HG02884 (cell line): ENCODE data around the gene CD44.

Source experiments
- ATAC-seq: cut with Tn5 transposase; IDR thresholded peaks from one replicate; pipeline ENCODE4 v1.9.1; 2021; ENCODE audit warnings: mild to moderate bottlenecking, moderate library complexity; ENCODE audit not compliant: unreplicated experiment

CD44 gene

GRCh38 chr11:35111161-35112055, 27.6 kb upstream of the CD44 start:
- no peak for ATAC-seq

- no peak for ATAC-seq
Observed at GRCh38 chr11:35112056-35112845, 26.7 kb upstream of the CD44 start.

DNA sequence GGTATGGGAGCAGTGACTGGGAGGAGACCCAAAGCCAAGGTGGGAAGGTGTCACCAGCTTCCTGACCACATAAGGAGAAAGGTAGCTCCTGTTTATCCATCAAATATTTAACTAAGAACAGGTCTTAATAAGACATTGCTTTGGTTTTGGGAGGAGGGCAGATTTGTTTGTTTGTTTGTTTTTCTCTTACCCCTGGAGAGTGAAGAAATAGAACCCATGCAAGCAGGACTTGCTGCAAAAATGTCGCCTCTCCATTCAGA, 26.2 kb upstream of the CD44 start:
- ATAC-seq, result no peak

GRCh38 chr11:35114906-35115687, 23.9 kb upstream of the CD44 start:
- peak; percentile 48 for ATAC-seq

GRCh38 chr11:35115688-35116030, 23.3 kb upstream of the CD44 start:
- ATAC-seq, result no peak

GRCh38 chr11:35116245-35116644, 22.7 kb upstream of the CD44 start:
- ATAC-seq, result no peak

GRCh38 chr11:35116762-35117640, 22.0 kb upstream of the CD44 start:
- no peak for ATAC-seq

DNA sequence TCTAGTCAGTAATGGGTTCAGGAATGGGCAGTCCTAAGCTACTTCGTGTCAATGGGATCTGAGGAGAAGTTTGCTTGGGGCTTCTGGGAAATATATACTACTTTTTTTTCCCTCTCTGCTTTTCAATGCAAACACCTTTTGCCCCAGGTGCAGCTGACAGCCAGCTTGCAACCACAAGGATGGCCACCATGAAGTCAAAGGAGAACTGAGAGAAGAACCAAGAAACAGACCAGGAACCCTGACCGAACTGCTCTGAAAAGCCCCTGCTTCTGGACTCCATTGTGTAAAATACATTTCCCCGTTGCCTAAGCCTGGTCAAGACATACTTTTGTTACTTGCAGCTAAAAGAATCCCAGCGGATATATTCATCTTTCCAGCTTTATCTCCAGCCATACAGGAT, 20.1 kb upstream of the CD44 start:
- ATAC-seq, result peak; percentile 72

DNA sequence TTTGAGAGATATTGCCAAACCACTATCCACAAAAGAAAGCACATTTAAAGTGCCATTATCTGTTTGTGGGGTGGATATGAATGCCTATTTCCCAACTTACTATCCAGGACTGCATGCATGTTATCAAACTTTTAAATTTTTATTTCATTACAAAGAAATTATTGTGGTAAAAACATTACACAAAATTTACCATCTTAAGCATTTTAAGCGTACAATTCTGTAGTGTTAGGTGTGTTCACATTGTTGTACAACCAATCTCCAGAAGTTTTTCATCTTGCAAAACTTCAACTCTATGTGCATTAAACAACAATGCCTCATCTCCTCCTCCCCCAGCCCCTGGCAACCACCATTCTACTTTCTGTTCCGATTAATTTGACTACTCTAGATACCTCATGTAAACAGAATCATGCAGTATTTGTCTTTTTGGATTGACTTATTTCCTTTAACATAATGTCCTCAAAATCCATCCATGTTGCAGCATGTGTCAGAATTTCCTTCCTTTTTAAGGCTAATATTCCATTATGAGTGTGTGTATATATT, 17.6 kb upstream of the CD44 start:
- no peak for ATAC-seq

- ATAC-seq, result no peak
Observed at GRCh38 chr11:35122308-35122707, 16.7 kb upstream of the CD44 start.

DNA sequence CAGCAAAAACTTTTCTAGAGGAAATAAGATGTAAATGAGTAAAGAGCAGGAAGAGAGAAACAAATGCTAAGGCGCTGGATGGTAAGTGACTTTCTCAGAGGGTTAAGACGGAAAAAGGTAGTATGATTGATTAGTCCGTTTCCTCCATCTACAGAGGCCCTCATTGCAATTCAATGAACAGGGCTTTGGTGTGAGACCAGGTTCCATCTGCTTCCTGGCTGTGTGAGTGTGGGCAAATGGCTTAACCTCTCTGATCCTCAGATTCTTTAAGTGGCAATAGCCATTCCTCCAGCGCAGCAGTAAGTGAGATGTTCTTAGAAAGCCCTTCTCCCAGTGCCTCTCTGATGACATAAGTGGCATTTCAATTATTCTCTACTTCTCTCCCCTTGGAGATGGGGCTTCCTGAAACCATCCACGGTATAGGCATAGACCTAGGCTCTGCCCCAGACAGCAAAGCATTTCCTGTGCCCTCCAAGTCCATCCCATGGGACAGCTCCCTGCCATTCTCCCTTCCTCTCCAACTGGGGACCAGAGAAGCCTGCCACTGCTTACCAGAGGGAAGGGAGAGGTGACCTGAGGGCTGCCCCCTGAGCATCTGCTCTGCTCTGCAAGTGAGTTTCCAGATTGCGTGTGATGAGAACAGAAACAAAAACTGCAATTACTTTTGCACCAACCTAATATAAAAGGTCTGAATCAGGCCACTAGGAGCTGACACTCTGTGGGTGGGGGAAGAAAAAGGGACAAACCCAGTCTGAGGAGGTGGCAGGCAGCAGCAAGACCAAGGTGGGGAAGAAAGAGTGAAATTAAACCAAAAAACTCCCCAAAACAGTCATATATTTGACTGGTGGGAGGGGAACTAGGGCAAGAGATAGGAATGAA, 12.7 kb upstream of the CD44 start:
- peak; percentile 51 for ATAC-seq

DNA sequence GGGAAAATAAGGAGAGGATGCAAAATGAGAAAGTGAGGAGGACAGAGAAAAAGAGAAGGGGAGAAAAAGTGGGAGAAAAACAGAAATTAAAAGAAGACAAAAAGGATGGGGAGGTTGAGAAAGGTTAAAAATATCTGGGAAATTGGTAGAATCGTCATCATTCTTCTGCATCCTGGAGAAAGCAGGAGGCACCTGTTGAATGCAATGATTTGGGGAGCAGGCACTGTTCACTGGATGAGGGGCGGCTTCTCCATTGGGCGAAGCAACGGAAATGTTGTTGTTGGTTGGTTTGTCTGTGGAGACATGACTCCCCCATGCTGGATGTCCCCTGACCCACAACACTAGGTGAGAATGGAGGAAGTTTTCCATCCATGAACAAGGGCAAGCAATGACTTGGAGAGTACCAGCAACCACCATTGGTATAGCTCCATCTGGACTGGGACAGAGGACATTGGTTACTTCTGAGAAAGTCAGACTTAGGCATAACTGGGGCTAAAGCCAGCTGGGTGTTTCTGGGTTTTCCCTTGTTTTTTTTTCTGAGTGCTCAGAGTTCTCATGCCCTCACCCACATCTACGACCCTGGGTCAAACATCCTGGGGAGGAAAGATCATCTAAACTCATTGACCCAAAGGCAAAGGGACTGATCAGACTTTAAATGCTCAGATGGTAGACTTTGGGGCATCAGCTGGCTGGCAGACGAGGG, 11.9 kb upstream of the CD44 start:
- ATAC-seq, result no peak

DNA sequence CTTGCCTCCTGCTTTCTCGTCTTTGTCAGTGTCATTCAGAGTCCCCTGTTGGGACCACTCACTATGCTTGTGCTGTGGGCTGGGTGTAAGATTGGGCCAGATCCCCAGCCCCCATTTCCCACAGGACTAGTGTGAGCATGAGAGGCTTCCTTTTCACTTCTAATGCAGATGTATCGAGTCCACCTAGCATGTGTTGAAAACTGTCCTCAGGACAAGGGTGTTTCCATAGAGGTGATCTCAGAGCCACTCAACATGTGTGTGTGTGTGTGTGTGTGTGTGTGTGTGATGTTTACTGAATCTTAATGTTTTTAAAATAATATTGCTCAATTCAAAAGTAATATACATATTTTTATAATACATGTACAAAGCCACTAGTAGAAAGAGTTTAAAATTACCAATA, 11.4 kb upstream of the CD44 start:
- no peak for ATAC-seq

- ATAC-seq, result no peak
Observed at GRCh38 chr11:35131094-35131493, 7.9 kb upstream of the CD44 start.

- ATAC-seq, result no peak
Observed at GRCh38 chr11:35131886-35132285, 7.1 kb upstream of the CD44 start.

GRCh38 chr11:35133656-35134055, 5.3 kb upstream of the CD44 start:
- no peak for ATAC-seq

DNA sequence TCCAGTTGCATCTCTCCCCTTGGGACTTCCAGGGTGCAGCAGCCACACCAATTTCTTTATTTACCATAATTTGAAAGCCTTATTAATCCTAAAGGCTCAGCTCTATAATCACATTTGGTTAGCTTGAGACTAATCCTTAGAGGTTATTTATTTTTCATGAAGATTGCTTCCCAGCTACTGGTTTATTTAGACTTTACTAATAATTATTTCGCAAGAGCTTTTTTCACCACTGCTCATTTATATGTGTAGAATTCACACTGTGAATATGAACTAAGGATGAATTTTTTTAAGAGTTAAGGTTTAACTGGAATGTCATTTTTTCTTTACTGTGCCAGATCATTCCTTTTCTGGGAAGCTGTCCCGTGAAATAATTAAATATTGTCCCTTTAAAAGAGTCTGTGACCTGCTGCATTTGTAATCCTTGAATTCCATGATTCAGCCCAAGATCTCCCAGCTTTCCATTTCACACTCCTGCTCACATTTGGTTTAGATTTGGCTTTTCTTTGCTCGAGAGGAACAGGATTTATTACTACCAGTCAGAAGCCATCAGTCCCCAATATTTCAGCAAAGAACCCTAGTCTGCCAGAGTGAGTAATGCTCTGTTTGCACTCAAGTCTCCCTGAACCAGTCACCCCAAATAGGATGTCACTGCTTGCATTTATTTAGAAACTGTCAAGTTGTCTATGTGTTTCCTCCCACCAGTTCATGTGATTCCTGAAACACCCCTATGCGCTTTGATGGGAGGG, 4.4 kb upstream of the CD44 start:
- ATAC-seq, result no peak

DNA sequence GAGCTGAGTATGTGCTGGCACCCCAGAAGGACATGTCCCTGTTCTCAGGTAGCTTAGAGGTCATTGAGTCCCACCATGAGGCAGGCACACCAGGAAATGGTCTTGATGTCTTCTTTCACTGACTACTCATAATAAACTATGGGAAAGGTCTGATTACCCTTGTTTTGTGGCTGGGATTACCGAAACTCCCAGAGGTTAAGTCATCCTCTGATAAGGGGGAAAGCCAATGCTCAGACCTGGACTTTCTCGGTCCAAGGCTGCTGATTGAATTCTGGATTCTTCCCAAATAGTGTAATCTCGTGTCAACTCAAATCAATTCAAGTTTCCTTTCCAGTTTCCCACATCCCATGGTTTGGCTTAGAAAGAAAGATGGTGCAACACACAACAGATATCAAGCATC, 3.7 kb upstream of the CD44 start:
- no peak for ATAC-seq
